HG02588 (cell line): ENCODE data around the gene OLA1.

Experiments used
- ATAC-seq: cut with Tn5 transposase; IDR thresholded peaks from one replicate; pipeline ENCODE4 v1.9.1; 2021; ENCODE audit warnings: mild to moderate bottlenecking, moderate library complexity; ENCODE audit not compliant: unreplicated experiment

The OLA1 gene

GRCh38 chr2:174124181-174124580 is 124.2 kb downstream of the OLA1 start:
- ATAC-seq, result no peak

GRCh38 chr2:174122185-174122584 is 126.1 kb downstream of the OLA1 start:
- no peak for ATAC-seq

GRCh38 chr2:174121612-174122011 is 126.7 kb downstream of the OLA1 start:
- no peak for ATAC-seq

GRCh38 chr2:174121175-174121574 is 127.2 kb downstream of the OLA1 start:
- ATAC-seq, result no peak

GRCh38 chr2:174120346-174120745 is 128.0 kb downstream of the OLA1 start:
- ATAC-seq, result no peak

GRCh38 chr2:174117951-174118930 is 130.1 kb downstream of the OLA1 start:
- ATAC-seq, result no peak

GRCh38 chr2:174112073-174112472 is 136.3 kb downstream of the OLA1 start:
- no peak for ATAC-seq

- ATAC-seq, result no peak
These were observed 139.8 kb downstream of the OLA1 start for GRCh38 chr2:174108579-174108978.

GRCh38 chr2:174106736-174107135 is 141.6 kb downstream of the OLA1 start:
- ATAC-seq, result no peak

GRCh38 chr2:174094542-174094941 is 153.8 kb downstream of the OLA1 start:
- ATAC-seq, result no peak

GRCh38 chr2:174090476-174090875 is 157.9 kb downstream of the OLA1 start:
- no peak for ATAC-seq

GRCh38 chr2:174088706-174089460 is 159.4 kb downstream of the OLA1 start:
- ATAC-seq, result no peak

GRCh38 chr2:174086708-174087107 is 161.6 kb downstream of the OLA1 start:
- ATAC-seq, result no peak

GRCh38 chr2:174085781-174086180 is 162.6 kb downstream of the OLA1 start:
- ATAC-seq, result no peak

- no peak for ATAC-seq
These were observed 164.4 kb downstream of the OLA1 start for GRCh38 chr2:174083843-174084458.

- no peak for ATAC-seq
These were observed 167.6 kb downstream of the OLA1 start for GRCh38 chr2:174080672-174081121.

GRCh38 chr2:174078275-174078674 is 170.1 kb downstream of the OLA1 start:
- ATAC-seq, result no peak

- no peak for ATAC-seq
These were observed 171.4 kb downstream of the OLA1 start for GRCh38 chr2:174076975-174077374.

- ATAC-seq, result no peak
These were observed 172.3 kb downstream of the OLA1 start for GRCh38 chr2:174076040-174076439.

GRCh38 chr2:174074831-174075230 is 173.5 kb downstream of the OLA1 start:
- no peak for ATAC-seq

GRCh38 chr2:174072857-174073256 is 175.5 kb downstream of the OLA1 start:
- ATAC-seq, result no peak
